CD4-positive, alpha-beta T cell treated with Interferon gamma for 1 hour (primary cell): Measurements from ENCODE around the gene RCAN1.
"Not testable (repeated sequence)": the region's sequence is repeated elsewhere in the genome, so short reads cannot be mapped to it uniquely, and the experiment has no call there.

Experiments used
- DNase-seq: peaks from one replicate; pipeline ENCODE4 v3.0.0-alpha.2; 2020

The RCAN1 gene

DNA sequence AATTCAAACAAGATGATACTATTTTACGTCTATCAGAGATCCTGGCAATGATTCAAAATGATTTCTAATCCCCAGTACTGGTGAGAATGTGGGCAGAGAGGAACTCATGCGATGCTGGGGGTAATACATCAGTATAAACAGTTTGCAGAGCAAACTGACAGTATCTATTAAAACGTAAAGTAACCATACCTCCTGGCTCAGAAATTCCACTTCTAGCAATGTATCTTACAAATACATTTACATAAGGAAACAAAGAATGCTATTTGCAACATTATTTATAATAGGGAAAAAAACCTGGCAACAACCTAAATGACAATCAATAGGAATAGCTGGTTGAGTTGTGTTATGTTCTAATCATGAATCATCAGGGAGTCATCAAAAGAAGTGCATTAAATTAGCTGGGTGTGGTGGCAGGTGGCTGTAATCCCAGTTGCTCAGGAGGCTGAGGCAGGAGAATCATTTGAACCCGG, 15.9 kb downstream of the RCAN1 start:
- no peak for DNase-seq

DNA sequence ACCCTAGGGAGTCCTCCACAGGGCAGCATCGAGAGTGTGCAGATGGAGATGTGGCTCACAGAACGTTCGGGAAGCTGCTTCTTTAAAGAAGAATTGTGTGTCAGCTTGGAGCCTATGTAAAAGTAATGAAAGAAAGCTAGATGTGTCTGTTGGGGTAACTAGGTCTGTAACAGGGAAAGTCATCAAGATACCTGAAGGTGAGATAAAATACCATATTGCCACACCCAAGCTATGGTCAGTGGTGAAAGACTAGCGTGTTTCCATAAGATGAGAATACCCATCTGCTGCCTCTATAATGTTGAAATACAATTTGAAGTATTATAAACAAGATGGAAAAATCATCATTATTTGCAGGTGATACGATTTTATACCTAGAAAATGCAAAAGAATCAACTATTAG, 17.5 kb downstream of the RCAN1 start:
- DNase-seq = no peak

DNA sequence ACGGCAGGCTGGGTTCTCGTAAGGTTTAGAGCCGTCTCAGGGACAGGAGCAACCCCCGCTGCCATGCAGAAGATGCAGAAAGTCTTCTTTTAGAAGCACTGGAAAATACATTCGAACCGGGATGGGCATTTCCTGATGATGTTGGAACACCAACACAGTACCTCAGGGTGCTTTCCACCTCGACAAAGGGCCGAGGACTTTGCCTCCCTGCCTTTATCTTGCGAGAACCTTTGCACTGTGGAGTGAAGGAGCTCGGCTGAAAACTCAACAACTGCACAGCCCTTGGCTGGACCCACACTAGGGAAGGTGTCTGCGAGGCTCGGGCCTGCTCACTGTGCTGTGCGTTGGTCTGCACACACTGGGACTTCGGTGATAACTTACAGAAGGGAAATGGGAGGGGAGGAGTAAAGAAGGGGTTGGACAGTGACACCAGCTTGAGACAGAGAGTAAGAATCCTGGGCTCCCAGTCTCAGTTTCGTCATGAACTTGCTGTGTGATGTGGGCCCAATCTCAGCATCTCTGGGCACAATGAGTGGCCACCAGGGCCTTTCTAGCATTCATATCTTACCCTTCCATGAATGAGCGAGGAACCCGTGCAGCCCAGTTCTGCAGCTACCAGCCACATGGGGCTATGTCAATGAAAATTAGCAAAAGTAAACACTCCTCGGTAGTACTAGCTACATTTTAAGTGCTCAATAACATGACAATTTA, 18.2 kb downstream of the RCAN1 start:
- no peak for DNase-seq

DNA sequence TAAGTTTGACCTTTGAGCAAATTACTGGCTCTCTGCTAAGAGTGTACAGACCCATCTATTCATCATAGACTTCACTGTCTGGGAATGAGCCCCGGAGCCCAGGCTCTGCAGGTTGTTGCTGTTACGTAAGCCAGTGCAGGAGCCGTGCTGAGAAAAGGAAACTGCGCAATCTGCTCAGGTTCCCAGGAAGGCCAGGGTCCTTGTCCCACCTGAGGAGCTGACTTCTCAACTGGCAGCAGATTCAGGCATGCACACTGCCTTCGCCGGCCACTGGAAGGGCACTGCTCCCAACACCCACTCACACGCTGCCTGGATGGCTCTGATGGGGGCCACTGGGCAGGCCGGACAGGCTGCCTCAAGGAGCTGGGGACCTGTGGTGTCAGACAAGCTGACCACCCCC, 19.5 kb downstream of the RCAN1 start:
- no peak for DNase-seq

DNA sequence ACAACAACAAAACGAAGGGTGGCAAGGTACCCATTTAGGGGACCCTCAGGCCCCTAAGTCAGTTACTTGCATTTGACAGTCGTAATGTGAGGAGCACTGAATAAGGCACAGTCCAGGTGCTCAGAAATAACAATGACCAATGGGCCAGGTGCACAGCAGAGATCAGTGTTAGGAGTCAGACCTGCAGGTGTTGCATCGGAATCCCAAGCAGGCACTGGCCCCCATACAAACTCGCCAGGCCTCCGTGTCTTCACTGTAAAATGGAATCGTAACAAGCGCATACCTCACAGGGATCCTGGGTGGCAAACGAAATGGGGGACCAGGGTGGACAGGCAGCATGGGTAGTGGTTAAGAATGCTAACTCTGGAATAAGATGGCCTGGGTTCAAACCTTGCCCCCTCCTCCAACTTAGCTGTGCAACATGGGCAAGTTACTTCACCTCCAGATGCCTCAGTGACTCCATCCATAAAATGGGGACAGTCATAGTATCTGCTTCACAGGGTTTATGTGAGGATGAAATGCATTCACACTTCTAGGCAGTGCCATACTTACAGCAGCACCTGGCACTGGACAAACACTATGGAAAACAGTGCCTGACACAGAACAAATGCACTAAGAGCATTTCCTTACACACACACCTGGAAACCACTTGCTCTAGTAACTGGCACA, 20.2 kb downstream of the RCAN1 start:
- DNase-seq = no peak

DNA sequence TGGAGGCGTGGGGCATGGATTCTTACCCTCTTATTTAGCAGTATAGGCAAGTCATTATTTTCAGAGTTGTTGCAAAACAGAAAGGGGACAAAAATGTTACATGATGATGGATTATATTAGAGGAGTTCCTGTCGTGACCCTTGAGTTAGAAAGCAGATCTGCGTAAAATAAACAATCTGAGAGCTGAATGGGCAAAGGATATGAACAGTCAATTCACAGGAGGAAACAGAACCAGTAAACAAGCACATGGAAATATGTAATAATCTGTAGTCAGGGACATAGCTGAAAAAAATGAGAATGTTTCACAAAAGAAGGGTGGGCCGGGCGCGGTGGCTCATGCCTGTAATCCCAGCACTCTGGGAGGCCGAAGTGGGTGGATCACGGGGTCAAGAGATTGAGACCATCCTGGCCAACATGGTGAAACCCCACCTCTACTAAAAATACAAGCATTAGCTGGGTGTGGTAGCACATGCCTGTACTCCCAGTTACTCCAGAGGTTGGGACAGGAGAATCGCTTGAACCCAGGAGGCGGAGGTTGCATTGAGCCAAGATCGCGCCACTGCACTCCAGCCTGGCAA, 20.9 kb downstream of the RCAN1 start:
- no peak for DNase-seq

DNA sequence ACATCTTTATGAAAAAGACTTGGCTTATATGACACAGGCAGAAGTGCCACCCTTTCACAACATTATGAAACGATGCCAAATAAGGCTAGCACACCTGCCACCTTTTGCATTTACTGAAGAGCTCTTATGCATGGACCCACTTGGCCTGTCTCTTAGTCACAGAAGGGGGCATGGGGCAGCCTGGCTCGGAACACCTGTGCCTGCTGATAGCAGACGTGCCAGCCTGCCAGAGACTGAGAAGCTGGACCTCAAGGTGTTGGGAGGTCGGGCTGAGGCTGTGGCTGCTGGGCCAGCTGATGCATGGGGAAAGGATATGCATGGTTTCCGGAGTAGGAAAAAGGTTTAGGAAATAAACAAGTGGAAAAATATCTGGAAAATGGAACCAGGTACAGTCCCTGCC, 21.5 kb downstream of the RCAN1 start:
- no peak for DNase-seq

DNA sequence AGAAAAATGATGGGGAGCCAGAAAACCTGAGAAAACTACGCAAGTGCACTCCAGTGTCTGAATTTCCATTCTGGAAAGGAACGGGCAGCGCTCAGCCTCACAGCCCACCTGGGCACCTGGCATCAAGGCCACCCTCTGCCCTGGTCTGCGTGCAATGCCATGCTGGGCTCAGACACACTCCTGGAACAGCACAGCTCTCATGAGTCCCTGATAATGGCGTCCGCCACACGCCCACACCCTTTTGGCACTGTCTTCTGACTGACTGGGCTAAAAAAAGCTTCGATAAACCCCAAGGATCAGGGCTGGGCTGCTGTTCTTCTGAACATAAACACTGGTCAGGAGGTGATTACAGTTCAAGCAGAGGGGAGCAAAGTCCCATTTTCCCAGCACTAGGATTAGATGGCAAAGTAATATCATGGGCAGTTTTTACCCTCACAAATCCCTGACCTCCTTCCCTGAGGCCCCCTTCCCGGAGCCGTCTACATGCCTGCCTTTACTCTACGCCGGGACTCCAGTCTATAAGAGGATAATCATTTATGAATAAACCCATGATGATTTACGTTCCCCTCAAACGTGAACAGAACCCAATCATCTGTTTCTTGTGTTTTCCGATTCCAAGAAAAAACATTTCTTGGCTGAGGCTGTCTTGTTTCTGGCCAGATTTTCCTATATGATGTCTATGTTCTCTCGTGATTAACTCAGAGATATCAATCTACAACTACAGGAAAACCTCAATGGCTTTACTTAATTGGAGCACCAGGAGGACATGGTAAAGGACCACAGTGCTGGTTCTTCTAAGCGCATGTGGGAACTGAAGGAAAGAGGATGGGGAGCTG, 22.6 kb downstream of the RCAN1 start:
- no peak for DNase-seq

DNA sequence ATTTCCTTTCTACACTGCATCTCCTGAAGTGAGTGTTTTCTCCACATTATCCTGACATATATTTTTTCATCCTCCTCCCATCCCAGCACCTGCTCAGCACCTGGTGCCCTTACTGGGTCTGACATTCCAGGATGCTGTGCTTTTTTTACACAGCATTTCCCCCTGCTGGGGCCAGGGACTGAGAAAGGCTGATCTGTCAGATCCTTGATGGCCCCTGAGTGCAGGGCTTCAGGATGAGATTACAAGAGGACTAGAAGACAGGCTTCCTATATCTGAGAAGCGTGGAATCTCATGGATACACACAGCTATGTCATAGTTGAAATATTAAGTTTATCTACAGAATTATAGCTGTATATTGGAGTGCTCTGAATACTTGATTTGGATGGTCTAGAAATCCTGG, 24.4 kb downstream of the RCAN1 start:
- no peak for DNase-seq

DNA sequence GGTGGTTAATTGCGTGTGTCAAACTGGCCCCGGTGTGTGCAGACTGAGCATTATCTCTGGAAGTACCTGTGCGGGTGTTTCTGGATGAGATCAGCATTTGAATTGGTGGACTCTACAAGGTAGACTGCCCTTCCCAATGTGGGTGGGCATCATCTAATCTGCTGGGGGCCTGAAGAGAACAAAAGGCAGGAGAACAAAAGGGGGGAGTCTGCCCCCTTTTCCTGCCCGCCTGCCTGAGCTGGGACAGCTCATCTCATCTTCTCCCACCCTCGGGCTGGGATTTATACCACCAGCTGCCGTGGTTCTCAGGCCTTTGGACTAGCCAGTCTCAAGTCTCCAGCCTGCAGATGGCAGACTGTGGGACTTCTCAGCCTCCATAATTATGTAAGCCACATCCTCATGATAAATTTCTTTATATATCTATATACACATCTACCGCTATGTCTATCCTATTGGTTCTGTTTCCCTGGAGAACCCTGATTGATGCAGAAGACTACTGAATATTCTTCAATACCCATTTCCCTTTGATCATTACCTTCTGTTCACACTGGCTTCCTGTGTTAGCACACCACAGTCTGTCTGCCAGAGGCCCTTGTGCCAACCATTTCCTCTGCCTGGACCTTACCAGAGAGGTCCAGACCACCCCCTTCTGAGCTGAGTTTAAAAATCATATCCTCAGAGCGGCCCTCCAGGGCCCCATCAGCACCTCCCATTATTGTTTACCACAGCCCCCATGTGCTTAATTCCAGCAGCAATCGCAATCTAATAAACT, 25.2 kb downstream of the RCAN1 start:
- DNase-seq = no peak

DNA sequence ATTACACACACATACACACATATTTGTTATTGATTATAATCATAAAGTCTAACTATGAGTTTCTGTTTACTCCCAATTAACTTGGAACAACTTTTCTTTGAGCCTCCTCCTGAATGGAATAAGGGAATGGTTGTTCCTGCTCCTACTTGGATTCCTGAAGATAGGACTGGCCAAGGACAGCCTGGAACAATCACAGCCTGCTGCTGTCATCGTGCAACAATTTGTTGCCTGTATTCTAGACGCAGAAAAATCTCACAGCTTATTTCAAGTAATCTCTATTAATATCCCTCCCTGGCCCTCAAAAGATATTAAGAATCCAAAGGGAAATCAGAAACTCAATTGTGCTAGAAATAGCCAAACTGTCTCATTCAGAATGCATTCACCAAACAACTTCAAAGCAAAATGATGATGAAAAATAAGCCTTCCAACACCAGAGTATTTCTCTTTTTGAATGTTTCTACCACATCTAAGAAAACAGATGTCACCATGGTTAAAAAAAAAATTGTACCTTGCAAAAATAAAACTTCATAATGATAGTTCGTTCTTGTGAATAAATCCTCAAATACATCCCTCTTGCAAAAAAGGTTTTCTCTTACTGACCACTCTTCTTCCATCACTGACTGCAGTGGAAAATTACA, 30.9 kb downstream of the RCAN1 start:
- DNase-seq = no peak

DNA sequence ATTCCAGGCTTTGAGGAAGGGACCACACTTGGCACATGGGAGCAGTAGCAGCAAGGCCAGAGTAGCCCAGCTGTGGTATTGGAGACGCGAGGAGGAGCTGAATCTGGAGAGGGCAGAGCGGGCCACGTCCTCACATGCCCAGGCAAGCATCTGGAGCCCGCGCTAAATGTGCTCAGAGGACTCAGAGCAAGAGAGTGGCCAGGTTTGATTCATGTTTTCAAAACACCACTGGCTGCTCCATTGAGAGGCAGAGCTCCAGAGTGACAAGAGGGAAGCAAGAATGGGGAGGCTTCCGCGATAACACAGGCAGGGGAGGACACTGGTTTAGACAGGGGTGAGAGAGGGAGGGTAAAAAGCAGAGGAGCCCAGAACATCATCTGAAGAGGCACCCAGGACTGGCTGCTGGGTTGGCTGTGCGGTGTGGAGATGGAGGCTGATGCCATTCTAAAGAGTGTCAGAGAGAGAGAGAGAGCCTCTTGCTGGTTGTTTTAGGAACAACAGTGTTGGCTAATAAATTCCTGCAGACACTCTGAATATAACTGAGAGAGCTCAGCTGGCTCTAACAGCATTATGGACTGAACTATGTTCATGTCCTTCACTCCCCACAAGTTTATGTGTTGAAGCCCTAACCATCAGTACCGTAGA, 32.3 kb downstream of the RCAN1 start:
- peak; percentile 9 for DNase-seq

DNA sequence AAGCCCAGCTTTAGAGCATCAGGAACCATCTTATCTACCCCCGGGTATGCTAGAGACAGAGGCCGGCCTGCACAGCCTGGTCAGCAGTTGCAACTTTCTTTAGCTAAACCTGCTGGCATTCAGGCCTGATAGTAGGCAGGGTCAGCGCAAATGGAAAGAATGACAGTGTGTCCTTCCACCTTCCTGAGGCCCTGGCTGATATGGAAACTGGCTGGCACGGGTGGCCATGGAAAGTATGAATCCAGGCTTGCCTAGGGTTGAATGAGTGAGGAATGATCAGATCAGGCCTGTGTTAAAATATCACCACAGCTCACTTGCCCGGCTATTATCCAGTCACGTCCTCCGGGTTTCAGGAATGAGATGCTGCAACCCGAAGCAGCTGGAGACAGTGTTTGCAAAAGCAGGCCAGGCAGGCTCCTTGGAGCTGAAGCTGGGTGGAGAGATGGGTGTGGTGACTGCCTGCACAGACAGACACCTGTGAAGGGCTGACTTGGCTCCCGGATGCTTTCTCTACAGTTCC, 34.7 kb downstream of the RCAN1 start:
- DNase-seq = no peak

DNA sequence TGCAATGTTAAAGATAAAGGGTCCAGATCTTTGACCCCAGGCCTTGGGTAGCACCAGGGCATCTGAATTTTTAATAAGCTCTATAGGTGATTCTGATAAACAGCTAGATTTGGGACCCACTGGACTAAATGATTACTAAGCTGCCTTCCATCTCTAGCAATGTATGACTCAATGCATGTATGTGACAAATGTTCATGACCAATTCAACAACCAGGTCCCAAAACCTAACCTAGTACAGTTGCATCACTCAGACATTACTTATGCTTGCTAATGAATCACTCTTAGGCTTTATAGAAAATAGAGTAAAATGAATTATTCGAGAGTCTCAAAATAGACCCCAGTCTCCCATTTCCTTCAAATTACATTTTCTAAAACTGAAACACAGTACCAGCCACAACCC, 35.5 kb downstream of the RCAN1 start:
- DNase-seq = no peak

DNA sequence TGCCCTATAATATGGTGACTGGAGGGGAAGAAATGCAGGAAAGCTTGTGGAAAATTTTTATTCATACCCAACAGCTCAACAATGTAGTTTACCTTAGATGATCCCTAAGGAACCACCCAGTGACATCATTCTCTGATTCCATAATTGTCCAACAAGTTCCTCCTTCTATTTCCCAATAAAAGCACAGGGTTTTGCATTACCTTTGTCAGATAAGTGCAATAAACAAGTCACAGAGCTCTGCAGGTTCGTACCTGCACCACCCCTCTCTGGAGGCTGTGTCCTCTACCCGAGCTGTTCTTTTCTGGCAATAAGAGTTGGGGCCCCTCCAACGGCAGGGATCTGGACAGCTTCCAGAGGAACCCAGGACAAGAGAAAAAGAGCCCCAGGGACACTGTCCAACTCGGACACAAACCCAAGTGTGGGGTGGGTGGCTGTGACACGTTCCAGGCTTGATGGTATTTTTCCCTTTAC, 38.8 kb downstream of the RCAN1 start:
- no peak for DNase-seq

DNA sequence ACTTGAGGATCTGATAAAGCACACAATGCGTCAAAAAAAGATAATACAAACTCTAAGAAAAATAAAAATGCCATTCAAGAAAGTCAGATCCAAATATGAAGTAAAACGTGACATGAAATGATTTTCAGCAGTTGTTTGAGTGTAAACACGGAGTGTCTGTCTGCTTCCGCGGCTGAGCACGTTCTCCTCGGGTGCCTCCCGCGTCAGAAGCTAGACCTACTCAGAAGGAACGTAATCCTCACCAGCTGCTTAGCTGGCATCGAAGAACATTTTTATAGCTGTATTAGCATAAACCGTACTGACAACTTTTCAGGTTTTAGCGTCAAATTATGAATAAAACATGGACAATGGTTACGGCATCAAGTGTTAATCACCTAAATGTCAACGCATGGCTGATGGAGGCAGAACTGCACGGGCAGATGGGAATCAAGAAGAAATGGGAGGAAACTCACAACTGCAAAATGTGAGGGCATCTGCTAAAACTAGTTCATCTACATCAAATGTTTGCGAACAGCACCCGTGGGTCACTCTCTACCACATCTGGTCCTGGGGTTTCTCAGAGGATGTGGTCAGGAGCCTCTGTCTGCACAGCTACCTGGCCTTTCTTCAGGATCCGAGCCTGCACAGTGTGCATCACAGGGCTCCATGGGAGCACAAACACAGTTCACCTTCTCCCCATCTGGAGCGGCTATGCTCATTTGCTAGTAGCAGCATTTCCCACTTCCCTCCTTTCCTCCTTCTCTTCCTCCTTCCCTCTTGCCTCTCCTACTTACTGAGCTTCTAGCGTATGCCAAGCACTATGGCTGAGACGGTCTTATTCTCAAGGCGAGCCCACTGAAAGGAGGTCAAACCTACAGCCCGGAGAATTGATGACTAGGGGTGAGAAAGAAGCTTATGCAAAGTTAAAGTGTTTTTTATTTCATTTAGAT, 40.0 kb downstream of the RCAN1 start:
- DNase-seq = no peak

DNA sequence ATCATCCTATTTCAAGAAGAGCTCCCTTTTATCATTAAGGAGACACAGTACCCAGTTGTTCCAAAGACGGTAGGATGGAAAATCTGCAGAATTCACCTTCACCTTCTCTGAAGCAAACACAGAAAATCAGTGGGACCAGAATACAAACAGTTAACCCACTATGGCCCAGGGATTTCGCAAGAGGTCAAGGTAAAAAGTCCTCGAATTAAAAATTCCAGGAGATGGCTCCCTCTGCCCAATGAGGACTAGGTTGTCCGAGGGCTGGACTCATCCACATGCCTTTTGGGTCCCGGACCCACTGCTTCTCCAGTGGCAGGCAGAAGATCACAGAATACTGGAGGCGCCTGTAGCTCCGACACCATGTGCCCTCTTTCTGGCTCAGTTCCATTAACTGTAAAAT, 42.9 kb downstream of the RCAN1 start:
- DNase-seq = no peak

DNA sequence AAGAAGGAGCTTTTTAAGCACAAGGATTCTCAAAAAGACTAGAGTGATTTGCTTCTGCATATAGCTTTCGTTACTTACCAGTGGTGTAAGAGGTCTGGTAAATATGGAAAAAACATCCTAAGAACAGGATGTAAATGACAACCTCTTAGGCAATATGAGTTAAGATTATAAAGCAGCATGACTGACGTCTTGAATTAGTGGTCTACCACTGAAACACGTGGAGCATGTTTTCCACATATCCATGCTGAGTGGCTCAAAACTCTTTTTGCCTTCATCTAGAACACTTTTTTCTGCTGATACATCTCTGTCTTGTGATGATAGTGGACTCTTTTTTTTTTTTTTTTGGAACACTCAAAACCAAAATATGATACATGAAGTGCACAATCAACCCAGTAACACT, 44.6 kb downstream of the RCAN1 start:
- no peak for DNase-seq

DNA sequence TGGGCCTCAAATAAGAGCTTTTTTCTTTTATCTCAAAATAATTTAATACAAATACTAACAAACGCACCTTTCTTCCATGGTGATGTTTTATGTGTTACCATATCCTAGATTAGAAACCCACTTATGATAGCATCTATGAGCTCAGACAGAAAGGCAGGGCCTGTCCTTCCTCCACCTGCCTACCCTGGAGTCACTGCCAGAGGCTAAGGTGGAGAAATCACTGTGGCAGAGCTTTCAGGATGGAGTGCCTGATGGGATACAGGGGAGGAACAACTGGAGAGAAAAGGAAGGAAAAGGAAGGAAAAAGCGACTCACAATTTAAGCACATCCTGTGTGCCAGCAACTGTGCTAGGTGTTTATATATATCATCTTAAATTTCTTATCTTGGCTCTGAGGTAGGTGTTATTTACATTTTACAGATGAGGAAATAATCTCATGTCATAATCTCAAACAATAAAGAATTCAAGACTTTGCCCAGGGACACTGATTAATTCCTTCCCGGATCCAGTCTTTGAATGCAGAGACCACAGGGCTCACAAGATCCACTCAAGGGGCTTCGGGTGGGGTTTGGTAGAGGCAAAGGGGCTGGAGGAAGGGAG, 45.4 kb downstream of the RCAN1 start:
- DNase-seq = no peak

DNA sequence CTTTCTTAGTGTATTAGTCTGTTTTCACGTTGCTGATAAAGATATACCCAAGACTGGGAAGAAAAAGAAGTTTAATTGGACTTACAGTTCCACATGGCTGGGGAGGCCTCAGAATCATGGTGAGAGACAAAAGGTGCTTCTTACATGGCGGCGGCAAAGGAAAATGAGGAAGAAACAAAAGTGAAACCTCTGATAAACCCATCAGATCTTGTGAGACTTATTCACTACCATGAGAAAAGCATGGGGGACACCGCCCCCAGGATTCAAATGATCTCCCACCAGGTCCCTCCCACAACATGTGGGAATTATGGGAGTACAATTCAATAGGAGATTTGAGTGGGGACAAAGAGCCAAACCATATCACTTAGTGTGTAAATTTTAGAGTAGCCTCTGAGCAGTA, 46.1 kb downstream of the RCAN1 start:
- not testable (repeated sequence) for DNase-seq
